Endothelial cell (in vitro differentiated cells): ENCODE measurements around the gene FHOD1. TPM values are rescaled to one million over a fixed set of nuclear protein-coding genes. Genes with fewer than 3 reads are reported as not detected.
A peak's percentile ranks its signal among the peaks of the same experiment; 100 is the strongest.

ENCODE experiments used
- DNase-seq: peaks from one replicate; pipeline ENCODE4 v3.0.0; 2021; ENCODE audit warnings: low spot score
- H3K27ac Mint-ChIP-seq: one replicate; pipeline ENCODE4 v1.8.0; 2021; ENCODE audit warnings: mixed read lengths, inconsistent platforms; ENCODE audit not compliant: unreplicated experiment
- H3K27me3 Mint-ChIP-seq: one replicate; pipeline ENCODE4 v1.8.0; 2021; ENCODE audit warnings: mild to moderate bottlenecking, moderate library complexity, mixed read lengths, inconsistent platforms; ENCODE audit not compliant: unreplicated experiment
- H3K36me3 Mint-ChIP-seq: one replicate; pipeline ENCODE4 v1.8.0; 2021; ENCODE audit warnings: mild to moderate bottlenecking, low read depth, mixed read lengths, inconsistent platforms; ENCODE audit not compliant: unreplicated experiment
- H3K4me1 Mint-ChIP-seq: one replicate; pipeline ENCODE4 v1.8.0; 2021; ENCODE audit warnings: mild to moderate bottlenecking, mixed read lengths, inconsistent platforms; ENCODE audit not compliant: unreplicated experiment
- H3K4me3 Mint-ChIP-seq: one replicate; pipeline ENCODE4 v1.8.0; 2021; ENCODE audit warnings: mild to moderate bottlenecking, mixed read lengths, inconsistent platforms; ENCODE audit not compliant: unreplicated experiment
- H3K9me3 Mint-ChIP-seq: one replicate; pipeline ENCODE4 v1.8.0; 2021; ENCODE audit warnings: mixed read lengths, inconsistent platforms; ENCODE audit not compliant: unreplicated experiment
- CTCF ChIP-seq: fragments of 200-600 bp; sonication (generic); IDR thresholded peaks from one replicate; pipeline ENCODE4 v1.5.0; 2021; ENCODE audit warnings: antibody characterized with exemption; ENCODE audit not compliant: unreplicated experiment
- total RNA-seq: library from RNA; stranded (reverse); fragmentation: NEBNext Ultra II Directional; extraction: Animal tissue kit (Norgen Biotek cat#: 25700); gene quantifications from one replicate; pipeline ENCODE4 v1.2.1, GENCODE V29; 2021; ENCODE audit not compliant: unreplicated experiment

The FHOD1 gene
- total RNA-seq, 1 donor from 2014 or later = 248 TPM

GRCh38 chr16:67187175-67187890 lies 59.9 kb downstream of the FHOD1 start:
- DNase-seq = no peak
- Mint-ChIP-seq H3K36me3 (peaks cover 6% of the 10 kb centered on the region), H3K27ac (no peak overlapping the region), H3K4me1 (peaks cover 42% of the 10 kb centered on the region), H3K27me3 (peaks cover 12% of the 10 kb centered on the region), H3K4me3 (no peak overlapping the region), H3K9me3 (no peaks in the 10 kb centered on the region)
- TF ChIP-seq CTCF = no peak

- peak overlapping the region; percentile 37 for H3K4me3 Mint-ChIP-seq
- no peak overlapping the region for H3K27ac Mint-ChIP-seq
- peaks cover 10% of the 10 kb centered on the region for H3K27me3 Mint-ChIP-seq
- H3K9me3 Mint-ChIP-seq = no peaks in the 10 kb centered on the region
- no peak for TF ChIP-seq CTCF
- H3K36me3 Mint-ChIP-seq = peaks cover 6% of the 10 kb centered on the region
- peaks cover 39% of the 10 kb centered on the region for H3K4me1 Mint-ChIP-seq
- no peak for DNase-seq
Observed at GRCh38 chr16:67186550-67186950, 60.7 kb downstream of the FHOD1 start.

DNA sequence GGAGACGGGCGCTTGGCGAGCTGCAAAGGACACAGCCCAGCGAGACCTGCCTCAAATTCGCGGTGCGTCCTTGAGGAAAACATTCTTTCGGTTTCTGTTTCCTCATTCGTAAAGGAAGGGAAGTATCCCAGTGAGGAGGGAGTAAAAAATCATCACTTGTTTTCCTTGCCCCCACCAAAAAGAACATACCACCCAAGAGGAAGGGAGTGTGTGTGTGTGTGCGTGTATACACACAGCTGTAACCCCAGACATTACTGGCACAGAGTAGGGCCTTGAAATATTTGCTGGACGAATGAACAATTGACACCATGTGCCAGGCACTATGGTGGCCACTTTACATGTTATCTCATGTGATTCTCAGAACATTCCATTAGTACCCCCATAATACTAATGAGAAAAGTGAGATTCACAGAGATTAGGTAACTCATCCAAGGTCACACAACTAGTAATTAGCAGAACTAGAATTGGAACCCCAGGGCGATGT lies 61.6 kb downstream of the FHOD1 start:
- peaks cover 6% of the 10 kb centered on the region for H3K36me3 Mint-ChIP-seq
- peak overlapping the region; percentile 88 for H3K4me3 Mint-ChIP-seq
- DNase-seq = no peak
- H3K27me3 Mint-ChIP-seq = peaks cover 6% of the 10 kb centered on the region
- no peak for TF ChIP-seq CTCF
- peaks cover 32% of the 10 kb centered on the region for H3K4me1 Mint-ChIP-seq
- H3K9me3 Mint-ChIP-seq = no peaks in the 10 kb centered on the region
- no peak overlapping the region for H3K27ac Mint-ChIP-seq

GRCh38 chr16:67184995-67185650 lies 62.2 kb downstream of the FHOD1 start:
- peak; percentile 68 for TF ChIP-seq CTCF
- H3K27ac Mint-ChIP-seq = peak overlapping the region; percentile 80
- peaks cover 27% of the 10 kb centered on the region for H3K4me1 Mint-ChIP-seq

More at GRCh38 chr16:67184995-67185650, 62.2 kb downstream of the FHOD1 start:
- DNase-seq = peak; percentile 99
- peak overlapping the region; percentile 88 for H3K4me3 Mint-ChIP-seq
- H3K9me3 Mint-ChIP-seq = no peaks in the 10 kb centered on the region
- peaks cover 6% of the 10 kb centered on the region for H3K36me3 Mint-ChIP-seq
- H3K27me3 Mint-ChIP-seq = peaks cover 6% of the 10 kb centered on the region
